ENCODE data around the gene GNAT2. TPM values are rescaled to one million over a fixed set of nuclear protein-coding genes. Genes with fewer than 3 reads are reported as not detected.

Gene GNAT2
- total RNA-seq, 6 donors from 2014 or later: 0.20 to 0.46 TPM; not detected in 4

DNA sequence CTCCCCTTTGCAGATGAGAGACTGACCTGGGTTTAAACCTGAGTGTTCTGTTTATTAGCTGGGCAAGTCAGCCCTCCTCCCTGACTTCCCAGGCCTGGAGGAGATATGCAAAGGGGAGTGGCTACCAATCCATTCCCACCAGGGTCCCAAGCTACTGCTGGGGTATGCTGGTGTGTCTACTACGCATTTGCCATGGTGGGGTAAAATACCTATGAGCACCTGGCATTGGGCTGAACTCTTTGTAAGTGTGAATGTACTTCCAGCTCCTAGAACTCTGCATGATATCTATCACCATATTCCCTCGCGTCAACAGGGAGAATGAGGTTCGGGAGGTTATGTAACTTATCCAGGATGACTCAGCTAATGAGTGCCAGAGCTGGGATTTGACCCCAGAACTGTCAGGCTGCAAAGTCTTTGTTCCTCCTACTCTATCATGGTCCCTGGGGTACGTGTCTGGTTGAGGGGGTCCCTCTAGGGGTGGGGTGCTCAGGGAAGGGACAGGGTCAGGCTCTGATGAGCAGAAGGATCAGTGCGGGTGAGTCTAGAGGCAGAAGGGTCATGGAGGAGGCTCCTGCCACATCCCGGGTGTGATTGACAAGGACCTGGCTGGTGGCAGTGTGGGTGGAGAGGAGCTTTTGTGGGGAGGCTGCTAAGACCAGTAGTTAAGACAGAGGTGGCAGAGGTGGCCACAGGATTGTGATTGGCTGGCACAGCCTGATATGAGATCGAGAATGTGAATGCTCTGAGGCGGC lies 17.0 kb upstream of the GNAT2 start:
- TF ChIP-seq POLR2A (IDR thresholded peaks at IDR 0.05) (no peak), EP300 (IDR thresholded peaks at IDR 0.05) (no peak), POLR2AphosphoS5 (IDR thresholded peaks at IDR 0.05) (no peak)
- TF ChIP-seq, protein P1, sequence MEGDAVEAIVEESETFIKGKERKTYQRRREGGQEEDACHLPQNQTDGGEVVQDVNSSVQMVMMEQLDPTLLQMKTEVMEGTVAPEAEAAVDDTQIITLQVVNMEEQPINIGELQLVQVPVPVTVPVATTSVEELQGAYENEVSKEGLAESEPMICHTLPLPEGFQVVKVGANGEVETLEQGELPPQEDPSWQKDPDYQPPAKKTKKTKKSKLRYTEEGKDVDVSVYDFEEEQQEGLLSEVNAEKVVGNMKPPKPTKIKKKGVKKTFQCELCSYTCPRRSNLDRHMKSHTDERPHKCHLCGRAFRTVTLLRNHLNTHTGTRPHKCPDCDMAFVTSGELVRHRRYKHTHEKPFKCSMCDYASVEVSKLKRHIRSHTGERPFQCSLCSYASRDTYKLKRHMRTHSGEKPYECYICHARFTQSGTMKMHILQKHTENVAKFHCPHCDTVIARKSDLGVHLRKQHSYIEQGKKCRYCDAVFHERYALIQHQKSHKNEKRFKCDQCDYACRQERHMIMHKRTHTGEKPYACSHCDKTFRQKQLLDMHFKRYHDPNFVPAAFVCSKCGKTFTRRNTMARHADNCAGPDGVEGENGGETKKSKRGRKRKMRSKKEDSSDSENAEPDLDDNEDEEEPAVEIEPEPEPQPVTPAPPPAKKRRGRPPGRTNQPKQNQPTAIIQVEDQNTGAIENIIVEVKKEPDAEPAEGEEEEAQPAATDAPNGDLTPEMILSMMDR (IDR thresholded peaks at IDR 0.05): no peak
- H3K4me1 ChIP-seq: peaks cover 0 to 8% (median 6%) of the 10 kb centered on the region in 4 donors
- H3K27me3 ChIP-seq: no peaks in the 10 kb centered on the region
- no peak overlapping the region for H3K4me3 ChIP-seq
- H3K27ac ChIP-seq: no peak overlapping the region
- ATAC-seq (ENCODE audit: low FRiP score in 2 of 2): peak in 1 of 2 donors; percentile 62
- H3K9me3 ChIP-seq: no peaks in the 10 kb centered on the region
- peaks cover under 1 to 6% (median 5%) of the 10 kb centered on the region in 4 donors for H3K36me3 ChIP-seq
- DNase-seq: no peak
- WGBS, 2 donors: 67 to 76% methylated on average over 5 to 9 of the region's 9 CpGs

DNA sequence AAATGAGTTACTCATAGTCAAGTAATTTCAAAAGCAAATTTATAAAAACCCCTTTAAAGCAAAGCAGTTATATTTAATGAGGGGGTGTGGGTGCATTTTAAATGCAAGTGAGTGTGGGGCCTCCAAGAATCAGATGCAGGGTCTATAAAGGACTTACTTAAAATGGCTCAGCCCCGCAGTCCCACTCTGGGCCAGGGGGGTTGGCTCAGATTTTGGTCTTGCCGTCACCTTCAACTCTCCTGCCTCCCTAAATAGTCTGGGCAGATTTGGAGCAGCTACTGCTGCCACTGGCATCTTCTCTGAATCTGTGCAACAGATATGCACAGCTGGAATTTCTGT lies 16.4 kb upstream of the GNAT2 start:
- H3K36me3 ChIP-seq: peaks cover 6 to 12% (median 10%) of the 10 kb centered on the region in 4 donors
- H3K4me3 ChIP-seq: no peak overlapping the region
- H3K9me3 ChIP-seq: no peaks in the 10 kb centered on the region
- peaks cover 0 to 8% (median 6%) of the 10 kb centered on the region in 4 donors for H3K4me1 ChIP-seq
- ATAC-seq (ENCODE audit: low FRiP score in 2 of 2) (no peak), DNase-seq (no peak)
- 76 to 93% methylated on average over 2 of the region's 2 CpGs for WGBS, 2 donors
- TF ChIP-seq EP300 (IDR thresholded peaks at IDR 0.05) (no peak), POLR2A (IDR thresholded peaks at IDR 0.05) (no peak), POLR2AphosphoS5 (IDR thresholded peaks at IDR 0.05) (no peak)
- TF ChIP-seq, protein P1 (IDR thresholded peaks at IDR 0.05): no peak
- no peak overlapping the region for H3K27ac ChIP-seq
- H3K27me3 ChIP-seq: no peaks in the 10 kb centered on the region

DNA sequence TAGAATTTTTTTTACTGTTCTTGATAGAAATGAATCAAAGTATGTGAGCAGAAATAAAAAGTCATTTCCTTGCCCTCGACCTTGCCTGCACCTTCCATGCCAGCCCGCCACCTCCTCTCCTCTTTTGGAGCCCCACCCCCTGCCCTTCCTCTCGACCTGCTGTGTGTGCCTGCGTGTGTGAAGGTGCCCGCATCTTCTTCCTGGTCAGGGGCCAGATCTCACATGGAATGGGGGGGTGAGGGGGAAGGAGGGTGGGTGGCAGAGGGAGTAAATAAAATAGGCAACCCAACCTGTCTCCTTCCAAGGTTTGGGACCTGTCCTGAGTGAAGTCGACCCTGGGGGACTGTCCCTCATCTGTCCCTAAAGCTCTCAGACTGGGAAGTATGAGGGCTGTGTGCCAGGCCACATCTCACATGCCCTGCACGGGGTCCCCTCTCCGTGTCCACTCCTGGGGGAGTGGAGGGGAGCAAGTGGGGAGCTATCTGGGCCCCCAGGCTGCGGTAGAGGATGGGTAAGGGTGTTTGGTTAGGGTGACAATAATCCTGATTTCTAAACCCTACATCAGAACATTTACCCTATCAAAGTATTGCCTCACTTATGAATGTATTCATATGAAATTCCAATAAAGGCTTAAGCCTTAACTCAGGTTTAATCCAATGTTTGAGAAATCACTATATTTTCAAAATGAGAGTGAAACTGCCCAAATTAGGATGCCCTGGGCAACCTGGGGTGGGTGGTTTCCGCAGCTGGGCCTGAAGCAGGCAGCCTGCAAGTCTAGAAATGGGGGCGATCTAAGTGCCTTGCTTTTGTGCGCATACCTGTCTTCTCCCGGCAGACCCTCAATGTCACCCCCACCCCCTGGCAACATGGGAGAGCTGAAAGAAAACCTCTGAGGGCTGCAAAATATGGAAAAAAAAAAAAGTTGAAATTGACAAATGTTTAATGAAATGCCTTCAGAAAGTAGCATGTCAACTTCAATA lies 15.6 kb upstream of the GNAT2 start:
- no peak for ATAC-seq (ENCODE audit: low FRiP score in 2 of 2)
- H3K27me3 ChIP-seq: no peaks in the 10 kb centered on the region
- no peak for DNase-seq

DNA sequence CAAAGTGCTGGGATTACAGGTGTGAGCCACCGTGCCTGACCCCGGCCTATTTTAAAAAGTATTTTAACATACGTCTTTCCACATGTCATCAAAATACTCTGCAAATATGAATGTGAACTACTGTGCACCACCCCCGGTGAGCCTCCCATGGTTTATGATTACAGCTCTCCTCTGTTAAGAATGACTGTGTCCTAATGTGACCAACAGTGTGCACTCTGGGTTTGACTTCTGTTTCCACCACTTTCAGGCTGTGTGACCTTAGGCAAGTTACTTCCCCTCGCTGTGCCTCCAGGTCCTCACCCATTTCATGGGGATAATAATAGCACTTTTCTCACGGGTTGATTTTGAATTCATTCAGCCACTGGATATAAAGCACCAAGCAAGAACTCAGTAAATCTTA lies 14.9 kb upstream of the GNAT2 start:
- WGBS, 2 donors: 81 to 85% methylated on average over 6 of the region's 6 CpGs
- H3K36me3 ChIP-seq: peaks cover 7 to 24% (median 21%) of the 10 kb centered on the region in 4 donors

More for the DNA sequence above, 15.6 kb upstream of the GNAT2 start:
- Histone ChIP-seq H3K9me3 (no peaks in the 10 kb centered on the region), H3K36me3 (peaks cover 7 to 17% (median 15%) of the 10 kb centered on the region in 4 donors), H3K27ac (no peak overlapping the region), H3K4me3 (no peak overlapping the region), H3K4me1 (peaks cover 0 to 8% (median 3%) of the 10 kb centered on the region in 4 donors)
- TF ChIP-seq POLR2A (IDR thresholded peaks at IDR 0.05) (no peak), POLR2AphosphoS5 (IDR thresholded peaks at IDR 0.05) (no peak), EP300 (IDR thresholded peaks at IDR 0.05) (no peak)
- TF ChIP-seq, protein P1 (IDR thresholded peaks at IDR 0.05): no peak
- WGBS, 2 donors: 41 to 60% methylated on average over 11 to 13 of the region's 13 CpGs

More for the DNA sequence above, 14.9 kb upstream of the GNAT2 start:
- H3K4me3 ChIP-seq: no peak overlapping the region
- H3K9me3 ChIP-seq: no peaks in the 10 kb centered on the region
- peaks cover 0 to 8% (median 3%) of the 10 kb centered on the region in 4 donors for H3K4me1 ChIP-seq
- ATAC-seq (ENCODE audit: low FRiP score in 2 of 2) (no peak), DNase-seq (no peak)
- H3K27me3 ChIP-seq: no peaks in the 10 kb centered on the region
- no peak overlapping the region for H3K27ac ChIP-seq
- TF ChIP-seq POLR2AphosphoS5 (IDR thresholded peaks at IDR 0.05) (no peak), EP300 (IDR thresholded peaks at IDR 0.05) (no peak)

Data from upper lobe of left lung (tissue), 6 donors.